Glomerular visceral epithelial cell (primary cell): Measurements from ENCODE around the gene CNTLN.

Experiments
- DNase-seq: peaks from one replicate; pipeline ENCODE4 v3.0.0-alpha.2; 2016; ENCODE audit errors: extremely low spot score

The CNTLN gene, protein sequence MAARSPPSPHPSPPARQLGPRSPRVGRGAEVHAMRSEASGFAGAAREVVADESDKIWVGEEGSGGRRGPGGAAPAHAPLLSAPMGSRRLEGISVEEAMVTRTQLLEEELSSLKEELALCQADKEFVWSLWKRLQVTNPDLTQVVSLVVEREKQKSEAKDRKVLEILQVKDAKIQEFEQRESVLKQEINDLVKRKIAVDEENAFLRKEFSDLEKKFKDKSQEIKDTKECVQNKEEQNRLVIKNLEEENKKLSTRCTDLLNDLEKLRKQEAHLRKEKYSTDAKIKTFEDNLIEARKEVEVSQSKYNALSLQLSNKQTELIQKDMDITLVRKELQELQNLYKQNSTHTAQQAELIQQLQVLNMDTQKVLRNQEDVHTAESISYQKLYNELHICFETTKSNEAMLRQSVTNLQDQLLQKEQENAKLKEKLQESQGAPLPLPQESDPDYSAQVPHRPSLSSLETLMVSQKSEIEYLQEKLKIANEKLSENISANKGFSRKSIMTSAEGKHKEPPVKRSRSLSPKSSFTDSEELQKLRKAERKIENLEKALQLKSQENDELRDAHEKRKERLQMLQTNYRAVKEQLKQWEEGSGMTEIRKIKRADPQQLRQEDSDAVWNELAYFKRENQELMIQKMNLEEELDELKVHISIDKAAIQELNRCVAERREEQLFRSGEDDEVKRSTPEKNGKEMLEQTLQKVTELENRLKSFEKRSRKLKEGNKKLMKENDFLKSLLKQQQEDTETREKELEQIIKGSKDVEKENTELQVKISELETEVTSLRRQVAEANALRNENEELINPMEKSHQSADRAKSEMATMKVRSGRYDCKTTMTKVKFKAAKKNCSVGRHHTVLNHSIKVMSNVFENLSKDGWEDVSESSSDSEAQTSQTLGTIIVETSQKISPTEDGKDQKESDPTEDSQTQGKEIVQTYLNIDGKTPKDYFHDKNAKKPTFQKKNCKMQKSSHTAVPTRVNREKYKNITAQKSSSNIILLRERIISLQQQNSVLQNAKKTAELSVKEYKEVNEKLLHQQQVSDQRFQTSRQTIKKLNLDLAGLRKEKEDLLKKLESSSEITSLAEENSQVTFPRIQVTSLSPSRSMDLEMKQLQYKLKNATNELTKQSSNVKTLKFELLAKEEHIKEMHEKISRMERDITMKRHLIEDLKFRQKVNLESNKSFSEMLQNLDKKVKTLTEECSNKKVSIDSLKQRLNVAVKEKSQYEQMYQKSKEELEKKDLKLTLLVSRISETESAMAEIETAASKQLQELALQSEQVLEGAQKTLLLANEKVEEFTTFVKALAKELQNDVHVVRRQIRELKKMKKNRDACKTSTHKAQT (N-terminal part only)

DNA sequence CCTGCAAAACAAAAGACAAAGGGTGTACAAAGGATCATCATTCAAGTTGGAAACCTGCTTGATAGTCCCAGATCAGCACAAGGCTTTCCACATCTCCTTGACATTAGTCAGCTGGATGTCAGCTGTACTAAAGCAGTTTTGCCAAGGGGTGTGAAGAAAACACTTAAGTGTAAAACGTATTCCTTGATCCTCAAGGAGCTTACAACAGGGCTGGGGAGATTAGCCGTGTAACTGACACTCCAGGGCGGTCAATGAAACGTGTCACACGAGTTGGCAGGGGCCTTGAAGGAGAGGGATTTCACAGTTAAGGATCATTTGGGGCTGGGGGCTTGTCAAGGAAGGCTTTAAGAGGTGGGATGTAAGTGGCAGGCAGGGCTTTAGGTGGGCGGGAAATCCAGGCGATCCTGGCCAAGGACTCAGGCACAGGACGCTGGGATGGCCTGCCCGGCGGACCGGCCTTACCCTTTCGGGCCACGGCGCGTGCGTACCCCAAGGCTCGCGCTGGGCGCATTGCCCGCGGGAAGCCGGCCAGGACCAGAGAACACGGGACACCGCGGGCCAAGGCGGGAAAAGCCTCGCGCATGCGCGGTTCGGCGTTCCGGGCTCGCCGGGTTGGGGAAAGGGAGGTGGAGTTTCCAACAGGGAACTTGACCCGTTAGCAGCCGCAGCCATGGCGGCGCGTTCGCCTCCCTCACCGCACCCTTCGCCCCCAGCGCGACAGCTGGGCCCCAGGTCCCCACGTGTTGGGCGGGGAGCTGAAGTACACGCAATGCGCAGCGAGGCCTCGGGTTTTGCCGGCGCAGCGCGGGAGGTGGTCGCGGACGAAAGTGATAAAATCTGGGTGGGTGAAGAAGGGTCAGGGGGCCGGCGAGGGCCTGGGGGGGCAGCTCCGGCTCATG, at the start of gene CNTLN:
Gene CNTLN, plus strand, starts transcription at position 645 of the 899 bp plus-strand sequence. Its CDS starts 26 bp downstream, at position 671.
- DNase-seq = peak; percentile 97

DNA sequence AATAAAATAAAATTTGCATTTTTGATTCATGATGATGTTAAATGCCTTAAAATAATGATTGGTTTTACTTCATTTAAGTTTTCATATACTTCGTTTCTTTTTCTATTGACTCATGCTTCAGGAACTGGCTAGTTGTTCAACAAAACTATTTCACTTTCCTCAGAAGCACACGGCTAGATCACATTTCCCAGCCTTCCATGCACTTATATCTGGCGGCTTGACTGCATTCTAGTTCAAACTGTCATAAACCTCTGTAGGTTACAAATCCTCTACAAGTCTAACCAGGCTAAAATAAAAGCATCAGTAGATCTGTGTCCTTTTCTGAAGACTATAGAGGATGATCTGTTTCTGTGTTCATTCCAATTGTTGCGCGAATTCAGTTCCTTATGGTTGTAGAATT, 46.3 kb upstream of the CNTLN start:
- no peak for DNase-seq

DNA sequence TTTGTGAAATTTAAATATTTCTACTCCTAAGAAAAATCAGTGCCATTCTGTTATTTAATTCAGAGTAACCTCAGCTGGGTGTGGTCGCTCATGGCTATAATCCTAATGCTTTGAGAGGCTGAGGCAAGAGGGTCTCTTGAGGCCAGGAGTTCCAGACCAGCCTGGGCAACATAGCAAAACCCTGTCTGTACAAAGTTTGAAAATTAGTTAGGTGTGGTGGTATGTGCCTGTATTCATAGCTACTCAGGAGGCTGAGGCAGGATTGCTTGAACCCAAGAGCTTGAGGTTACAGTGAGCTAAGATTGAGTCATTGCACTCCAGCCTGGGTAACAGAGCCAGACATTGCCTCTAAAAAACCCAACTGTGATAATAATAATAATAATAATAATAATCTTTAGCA, 44.8 kb upstream of the CNTLN start:
- no peak for DNase-seq

DNA sequence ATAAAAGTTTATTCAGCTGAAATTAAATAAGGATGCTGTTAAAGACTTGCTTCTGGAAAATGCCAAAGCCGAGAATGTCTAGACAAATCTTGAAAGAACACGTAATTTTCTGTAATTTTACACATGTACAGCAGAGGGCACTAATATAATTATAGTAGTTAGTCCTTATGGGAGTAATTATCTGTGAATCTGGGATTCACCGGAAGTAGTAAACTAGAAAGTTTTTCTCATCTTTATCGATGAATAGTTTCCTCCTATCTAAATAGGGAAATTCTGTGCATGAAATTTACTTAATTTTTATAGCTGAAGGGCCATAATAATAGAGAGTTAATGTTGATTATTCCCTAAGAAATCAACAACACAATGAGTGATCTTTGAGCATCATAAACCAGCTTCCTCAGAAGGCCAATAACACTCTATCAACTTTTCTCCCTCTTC, 18.4 kb upstream of the CNTLN start:
- DNase-seq = peak; percentile 45

DNA sequence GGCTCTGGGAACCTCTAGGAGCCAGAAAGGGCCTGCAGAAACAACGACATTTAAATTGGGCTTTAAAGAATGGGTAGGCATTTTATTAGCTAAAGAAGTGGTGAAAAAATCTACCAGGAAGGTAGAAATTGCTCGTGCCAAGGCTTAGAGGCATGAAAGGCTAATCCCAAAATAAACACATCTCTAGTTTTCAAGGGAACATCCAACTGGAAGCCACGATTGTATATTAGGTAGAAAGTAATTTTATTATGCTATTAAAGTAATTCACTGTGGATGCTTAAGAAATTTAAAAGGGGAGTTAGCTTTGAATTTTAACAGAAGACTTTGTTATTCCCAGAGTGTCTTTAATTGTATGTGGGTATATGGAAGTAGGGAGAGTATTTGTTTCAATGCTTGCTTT, 17.5 kb upstream of the CNTLN start:
- no peak for DNase-seq

DNA sequence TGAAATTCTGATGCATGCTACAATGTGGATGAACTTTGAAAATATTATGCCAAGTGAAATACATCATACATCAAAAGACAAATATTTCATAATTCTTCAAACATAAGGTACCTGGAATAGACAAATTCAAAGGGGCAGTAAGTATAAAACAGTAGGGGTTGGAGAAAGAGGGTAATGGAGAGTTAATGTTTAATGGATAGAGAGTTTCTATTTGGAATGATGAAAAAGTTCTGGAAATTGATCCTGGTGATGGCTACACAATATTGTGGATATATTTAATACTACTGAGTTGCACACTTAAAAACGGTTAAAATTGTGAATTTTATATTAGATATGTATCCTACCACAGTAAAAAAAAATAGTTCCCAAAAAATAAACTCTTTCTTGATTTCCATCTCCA, 14.6 kb upstream of the CNTLN start:
- no peak for DNase-seq

DNA sequence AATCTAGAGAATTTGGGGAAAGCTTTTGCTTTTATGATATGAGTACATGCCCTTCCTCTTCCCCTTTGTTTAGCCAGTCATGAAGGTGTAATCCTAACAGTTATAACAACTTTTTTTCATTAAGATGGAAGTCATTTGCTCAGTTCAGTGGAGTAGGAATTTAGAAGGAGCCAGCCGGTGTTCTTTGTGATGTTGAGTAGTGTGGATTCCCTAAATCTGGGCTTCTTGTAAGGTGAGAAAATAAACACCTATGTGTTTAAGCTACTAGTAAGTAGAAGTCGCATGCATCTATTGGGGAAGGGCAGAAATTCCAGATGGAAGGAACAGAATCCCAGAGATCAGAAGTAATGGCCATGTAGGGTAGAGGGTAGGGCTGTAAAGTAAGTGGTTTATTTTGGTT, 13.6 kb upstream of the CNTLN start:
- DNase-seq = no peak

DNA sequence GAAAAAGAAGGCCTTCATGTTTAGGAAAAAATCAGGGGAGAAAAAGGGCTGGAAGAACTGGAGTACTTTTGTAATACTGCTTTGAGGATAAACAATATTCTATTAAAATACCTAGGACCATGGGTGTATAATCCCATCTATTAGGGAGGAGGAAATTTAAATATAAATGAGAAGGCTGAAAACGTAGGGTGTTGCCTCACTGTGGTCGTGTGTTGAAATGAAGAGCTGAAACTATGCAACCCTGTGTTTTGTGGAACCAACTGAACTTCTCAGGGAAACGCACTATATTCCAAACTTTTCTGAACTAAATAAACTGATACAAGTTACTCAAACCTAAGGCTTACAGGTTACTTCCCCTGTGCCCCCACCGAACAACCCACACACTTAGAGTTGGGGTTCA, 4.5 kb upstream of the CNTLN start:
- no peak for DNase-seq

DNA sequence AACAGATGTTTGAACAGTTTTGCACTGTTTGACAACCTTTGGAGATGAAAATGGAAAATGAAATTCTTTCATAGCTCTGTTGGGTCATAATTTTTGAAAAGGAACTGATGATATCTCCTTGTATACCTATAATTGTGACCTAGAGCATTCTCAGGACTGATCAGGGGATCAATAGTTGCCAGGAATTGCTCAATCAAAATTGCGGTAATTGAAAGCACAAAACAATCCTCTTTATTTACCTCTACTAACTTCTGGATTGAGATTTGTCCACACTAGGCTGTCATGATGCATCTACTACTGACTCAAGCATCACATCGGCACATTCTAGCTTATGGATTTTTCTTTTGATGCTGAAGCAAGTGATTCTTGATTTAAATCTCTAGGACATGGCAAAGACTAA, 4.1 kb upstream of the CNTLN start:
- no peak for DNase-seq

DNA sequence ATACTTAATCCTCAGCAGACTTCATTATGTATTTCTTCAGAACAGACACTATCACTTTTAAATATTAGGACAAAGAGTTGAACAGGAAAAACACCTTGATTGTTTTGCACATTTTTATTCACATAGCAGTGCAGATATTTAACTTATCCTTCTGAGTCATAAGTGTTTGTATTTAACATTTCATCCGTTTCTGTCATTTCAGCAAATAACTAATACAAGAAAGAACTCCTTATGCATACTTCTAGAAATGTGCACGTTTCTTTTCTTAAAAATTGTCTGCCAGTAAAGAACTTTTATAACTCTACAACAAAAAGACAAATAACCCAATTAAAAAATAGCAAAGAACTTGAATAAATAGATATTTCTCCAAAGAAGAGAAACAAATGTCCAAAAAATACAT, 3.3 kb upstream of the CNTLN start:
- DNase-seq = no peak

DNA sequence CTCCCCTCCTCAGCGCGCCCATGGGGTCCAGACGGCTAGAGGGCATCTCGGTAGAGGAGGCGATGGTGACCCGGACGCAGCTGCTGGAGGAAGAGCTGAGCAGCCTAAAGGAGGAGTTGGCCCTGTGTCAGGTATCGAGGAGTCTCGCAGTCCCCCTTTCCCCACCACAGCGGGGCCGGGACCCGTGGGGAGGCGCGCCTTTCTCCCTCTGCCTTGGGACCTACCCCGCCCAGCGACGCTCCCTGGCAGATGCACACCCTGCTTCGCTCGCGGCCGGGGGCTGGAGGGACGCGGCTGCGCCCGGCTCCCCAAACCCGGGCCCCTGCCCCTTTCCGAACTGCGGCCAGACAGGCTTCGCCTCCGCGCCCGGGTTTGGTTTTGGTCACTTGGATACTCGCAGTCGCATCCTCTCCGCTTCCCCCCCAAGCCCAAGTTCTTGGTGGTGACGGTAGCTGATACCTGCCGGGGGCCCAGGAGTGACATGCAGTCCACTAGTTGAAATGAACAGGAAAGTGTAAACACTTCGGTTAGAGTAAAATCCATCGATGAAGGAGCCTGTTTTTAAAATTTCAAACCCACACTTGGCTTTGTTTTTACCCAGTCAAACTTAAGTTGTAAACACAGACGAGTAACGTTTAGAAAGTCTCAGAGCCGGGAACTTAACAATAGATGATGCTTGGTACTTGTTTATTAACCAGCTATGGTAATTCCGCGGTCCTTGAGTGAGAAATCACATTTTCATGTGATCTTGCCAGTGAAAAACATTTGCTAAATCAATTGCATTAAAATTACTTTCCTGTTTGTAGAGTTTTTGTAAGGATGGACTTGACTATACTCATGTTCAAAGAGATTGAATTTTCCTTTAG, 688 bp downstream of the CNTLN start:
- peak; percentile 69 for DNase-seq

DNA sequence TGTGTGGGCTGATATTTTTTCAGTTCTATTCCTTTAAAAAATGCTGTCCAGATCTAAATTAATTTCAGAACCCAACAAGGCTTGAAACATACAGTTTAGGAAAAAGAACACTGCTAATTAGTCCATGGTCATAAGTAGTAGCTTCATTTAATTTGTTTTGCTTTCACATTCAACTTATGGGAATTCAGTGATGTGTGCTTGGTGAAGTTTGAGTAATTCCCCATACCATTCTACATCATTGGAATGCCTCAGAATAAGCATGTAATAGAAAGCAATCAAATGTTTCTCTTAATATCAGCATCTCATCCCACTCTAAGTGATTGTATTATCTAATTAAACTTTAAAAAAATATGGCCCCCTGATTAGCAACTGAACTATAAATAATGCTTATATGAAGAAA, 2.7 kb downstream of the CNTLN start:
- DNase-seq = no peak

DNA sequence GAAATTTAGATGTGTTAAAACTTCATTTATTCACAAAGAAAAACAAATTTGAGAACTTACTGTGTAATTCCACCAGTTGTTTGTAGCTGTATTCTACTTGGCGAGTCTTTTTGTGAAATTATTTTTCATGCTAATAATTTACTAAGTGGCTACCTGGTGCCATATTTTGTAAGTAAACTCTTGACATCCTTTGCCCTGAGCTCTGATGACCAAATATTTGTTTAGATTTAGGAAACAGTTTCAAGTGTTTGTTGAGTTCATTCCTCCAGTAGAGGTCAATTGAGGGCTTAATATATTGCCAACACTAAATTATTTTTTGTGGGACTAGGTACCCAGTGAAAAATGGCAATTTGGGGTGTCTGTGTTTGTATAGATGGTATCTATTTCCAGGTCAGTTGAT, 3.7 kb downstream of the CNTLN start:
- DNase-seq = no peak

DNA sequence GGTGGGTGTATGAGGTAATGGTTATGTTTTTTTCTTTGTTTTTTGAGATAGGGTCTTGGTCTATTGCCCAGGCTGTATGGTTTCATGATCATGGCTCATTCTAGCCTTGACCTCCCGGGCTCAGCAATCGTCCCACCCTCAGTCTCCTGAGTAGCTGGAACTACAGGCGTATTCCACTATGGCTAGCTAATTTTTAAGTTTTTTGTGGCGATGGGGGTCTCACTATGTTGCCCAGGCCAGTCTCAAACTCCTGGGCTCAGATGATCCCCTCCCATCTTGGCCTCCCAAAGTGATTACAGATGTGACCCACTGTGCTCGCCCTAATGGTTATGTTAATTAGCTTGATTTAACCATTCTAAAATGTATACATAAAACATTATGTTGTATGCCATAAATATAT, 5.6 kb downstream of the CNTLN start:
- DNase-seq = no peak

DNA sequence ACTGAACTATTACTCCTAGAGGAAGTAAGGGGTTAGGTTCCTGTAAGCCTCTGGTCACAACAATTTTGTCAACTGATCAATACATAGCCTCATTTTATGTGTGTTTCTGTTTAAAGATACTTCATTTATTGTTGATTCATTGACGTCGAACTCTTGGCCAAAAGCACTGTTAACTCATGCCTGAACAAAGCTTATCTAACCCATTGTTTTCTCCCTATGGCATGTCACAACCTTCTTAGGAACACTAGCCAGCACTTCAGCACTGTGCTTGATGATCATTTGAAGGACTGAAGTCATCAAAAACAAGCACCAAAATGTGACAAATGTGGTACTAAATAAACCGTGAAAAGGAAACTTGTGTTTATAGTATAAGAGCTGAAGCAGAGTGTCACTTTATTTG, 13.5 kb downstream of the CNTLN start:
- no peak for DNase-seq

DNA sequence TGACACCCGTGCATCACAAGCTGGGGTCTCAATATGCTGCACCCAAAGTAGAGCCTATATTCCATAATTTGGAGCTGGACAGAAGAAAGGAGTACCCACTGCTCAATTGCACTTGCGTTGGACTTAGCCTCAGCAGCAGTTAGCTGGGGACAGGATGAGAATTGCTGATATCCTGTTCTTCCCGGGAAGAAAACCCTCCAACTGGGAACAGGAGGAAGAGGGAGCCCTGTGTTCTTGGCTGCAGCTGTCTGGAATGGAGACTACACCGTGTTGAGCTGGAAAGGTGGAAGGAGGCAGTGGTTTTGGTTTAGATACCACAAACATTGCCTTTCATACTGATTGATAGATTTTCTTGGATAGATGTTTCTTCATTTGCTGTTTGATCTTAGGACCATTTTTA, 24.6 kb downstream of the CNTLN start:
- no peak for DNase-seq

DNA sequence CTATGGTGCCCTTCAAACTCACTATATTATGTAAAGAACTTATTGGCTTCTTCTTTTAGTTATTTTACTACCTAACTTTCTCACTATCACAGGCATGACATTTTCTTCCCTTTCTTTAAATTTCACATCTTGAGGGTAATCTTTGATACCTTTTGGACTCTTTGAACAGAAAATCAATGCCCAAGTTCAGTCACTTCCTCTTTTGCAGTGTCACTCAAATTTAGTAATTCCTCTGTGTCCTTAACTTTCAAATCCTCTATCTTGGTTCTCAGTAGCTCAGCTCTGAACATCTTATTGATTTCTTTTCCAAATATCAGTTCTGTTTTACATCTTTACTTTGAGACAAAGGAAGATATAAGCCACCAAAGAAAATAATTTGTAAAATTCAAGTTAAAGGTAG, 25.5 kb downstream of the CNTLN start:
- DNase-seq = no peak

DNA sequence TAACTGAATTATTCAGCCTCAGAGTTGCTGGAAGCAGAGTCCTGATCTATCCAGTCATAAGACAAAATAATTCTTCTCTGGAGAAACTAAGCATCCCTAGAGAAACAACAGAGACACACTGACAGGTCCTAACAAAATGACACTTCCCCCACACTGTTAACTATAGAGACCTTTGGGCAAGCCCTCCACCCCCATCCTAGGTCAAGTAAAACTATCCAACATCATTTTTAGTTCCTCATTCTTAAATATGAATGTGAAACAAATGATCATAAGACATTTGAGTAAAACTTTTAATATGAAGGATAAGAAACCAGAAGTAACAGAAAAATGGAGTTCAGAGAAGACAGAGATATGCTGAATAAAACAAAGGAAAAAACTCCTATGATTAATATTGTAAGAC, 30.9 kb downstream of the CNTLN start:
- DNase-seq = no peak

DNA sequence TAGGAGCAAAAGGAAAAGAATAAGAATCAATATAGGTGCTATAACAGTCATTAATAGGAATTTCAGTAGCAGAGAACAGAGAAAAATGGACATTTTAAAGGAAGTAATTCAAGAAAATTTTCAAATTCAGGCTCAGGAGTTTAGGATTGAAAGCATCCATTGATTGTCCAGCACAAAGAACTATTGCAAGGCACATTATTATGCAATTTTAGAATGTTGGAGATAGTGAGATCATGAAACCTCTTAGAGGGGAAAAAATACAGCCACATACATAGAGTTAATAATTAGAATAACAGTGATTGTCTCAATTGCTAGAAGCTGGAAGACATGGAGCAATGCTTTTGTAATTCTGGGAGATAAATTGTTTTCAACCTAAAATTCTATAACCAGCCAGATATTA, 31.5 kb downstream of the CNTLN start:
- DNase-seq = no peak
